HG03460 (cell line): ENCODE data around the gene PYCR2.
"Not testable (repeated sequence)": the region's sequence is repeated elsewhere in the genome, so short reads cannot be mapped to it uniquely, and the experiment has no call there.

Experiments used
- ATAC-seq: cut with Tn5 transposase; IDR thresholded peaks from one replicate; pipeline ENCODE4 v1.9.1; 2021; ENCODE audit not compliant: unreplicated experiment

The PYCR2 gene

GRCh38 chr1:225943582-225943981, 19.5 kb upstream of the PYCR2 start:
- ATAC-seq, result no peak

DNA sequence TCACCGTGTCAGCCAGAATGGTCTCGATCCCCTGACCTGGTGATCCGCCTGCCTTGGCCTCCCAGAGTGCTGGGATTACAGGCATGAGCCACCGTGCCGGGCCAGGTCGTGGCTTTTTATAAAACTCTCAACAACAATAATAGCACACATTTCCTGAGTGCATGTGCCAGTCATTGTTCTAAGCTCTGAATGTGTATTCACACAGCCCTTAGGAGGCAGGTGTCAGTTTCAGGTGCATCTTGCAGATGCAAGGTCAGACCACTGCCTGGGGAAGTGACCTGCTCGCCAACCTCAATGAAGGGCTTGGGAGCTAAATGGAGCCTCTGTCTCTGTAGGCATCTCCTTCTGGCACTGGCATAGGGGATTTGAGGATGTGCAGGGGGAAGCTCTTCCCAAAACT, 18.5 kb upstream of the PYCR2 start:
- peak; percentile 67 for ATAC-seq

DNA sequence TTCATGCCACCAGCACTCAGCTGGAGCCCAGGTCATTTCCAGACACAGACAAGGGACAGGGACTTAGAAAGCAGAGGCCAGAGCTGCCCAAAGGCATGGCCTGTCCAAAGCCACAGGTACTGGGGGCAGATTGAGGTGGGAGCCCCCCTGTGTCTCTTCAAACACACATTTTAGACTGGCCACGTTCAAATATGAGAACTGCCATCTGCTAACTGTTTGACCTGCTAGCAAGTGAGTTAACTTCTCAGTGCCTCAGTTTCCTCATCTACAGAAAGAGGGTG, 17.8 kb upstream of the PYCR2 start:
- no peak for ATAC-seq

DNA sequence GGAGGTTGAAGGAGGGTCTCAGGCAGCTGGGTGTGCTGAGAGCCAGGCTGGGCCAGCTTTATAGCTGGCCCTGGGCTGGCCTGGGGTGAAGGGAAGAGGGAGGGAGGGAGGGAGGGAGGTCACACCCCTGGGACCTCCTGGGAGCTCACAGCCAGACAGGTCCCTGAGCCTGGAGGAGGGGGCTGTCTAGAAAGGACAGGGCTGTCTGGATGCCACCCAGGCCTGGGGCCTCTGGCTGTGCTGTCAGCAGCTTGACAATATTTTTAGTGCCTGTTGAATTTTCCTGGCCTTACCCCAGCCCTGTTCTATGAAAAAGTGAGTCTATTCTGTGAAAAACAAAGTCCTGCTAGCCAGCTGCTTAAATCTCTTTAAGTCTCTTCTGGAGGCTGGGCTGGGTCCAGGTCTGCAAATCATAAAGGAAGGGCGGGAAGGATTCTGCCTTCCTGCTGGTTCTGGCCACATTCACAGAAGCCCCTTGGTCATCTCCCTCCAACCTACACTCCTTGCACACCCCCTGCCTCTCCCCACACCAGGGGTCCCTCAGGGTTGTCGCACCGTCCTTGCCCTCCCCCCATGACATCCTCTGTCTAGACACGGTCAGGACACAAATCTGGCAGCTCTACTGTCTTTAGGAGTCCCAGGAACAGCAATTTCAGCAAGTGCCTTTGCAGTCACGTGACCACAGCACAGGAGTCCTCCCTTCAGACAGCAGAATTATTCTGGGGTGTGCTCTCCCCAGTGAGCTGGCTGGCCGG, 17.3 kb upstream of the PYCR2 start, which contains the start of gene LEFTY2:
LEFTY2 (minus strand) TSS at position 34 of the 755 bp plus-strand sequence. CDS start 80 bp downstream, outside the sequence.
- no peak for ATAC-seq

DNA sequence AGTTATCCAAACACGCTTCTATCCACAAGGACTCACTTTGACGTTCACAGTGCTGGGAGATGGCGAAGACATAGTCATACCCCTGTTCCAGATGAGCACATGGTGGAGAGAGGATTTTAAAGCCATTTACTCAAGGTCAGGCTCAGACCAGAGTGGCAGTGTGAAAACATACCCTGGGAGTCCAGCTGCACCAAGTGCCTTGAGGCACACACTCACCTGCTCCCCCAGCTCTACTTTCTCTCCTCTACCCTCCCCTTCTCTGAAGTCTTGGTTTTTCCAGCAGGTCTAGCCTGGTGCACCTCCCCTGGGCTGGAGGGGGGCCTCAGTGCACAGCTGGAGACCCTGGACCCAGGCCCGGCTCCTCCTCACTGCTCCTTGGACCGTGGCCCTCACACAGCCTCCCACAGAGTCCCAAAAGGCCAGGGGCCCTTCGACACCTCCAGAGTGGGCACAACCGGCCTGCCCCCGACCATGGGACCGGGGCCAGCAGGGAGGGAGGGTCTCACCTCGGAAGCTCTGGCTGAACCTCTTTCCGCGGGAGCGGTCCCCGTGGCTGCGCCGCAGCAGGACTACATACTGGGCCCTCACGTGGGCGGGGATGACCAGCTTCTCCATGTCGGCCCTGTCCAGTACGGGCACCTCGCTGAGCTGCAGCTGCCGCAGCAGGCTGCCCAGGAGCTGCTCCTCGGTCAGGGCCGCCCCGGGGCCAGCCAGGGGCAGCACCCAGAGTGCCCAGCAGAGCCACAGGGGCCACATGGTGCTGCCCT, 16.5 kb upstream of the PYCR2 start:
- ATAC-seq, result no peak

- not testable (repeated sequence) for ATAC-seq
Measured at GRCh38 chr1:225939939-225940310, 15.9 kb upstream of the PYCR2 start.

DNA sequence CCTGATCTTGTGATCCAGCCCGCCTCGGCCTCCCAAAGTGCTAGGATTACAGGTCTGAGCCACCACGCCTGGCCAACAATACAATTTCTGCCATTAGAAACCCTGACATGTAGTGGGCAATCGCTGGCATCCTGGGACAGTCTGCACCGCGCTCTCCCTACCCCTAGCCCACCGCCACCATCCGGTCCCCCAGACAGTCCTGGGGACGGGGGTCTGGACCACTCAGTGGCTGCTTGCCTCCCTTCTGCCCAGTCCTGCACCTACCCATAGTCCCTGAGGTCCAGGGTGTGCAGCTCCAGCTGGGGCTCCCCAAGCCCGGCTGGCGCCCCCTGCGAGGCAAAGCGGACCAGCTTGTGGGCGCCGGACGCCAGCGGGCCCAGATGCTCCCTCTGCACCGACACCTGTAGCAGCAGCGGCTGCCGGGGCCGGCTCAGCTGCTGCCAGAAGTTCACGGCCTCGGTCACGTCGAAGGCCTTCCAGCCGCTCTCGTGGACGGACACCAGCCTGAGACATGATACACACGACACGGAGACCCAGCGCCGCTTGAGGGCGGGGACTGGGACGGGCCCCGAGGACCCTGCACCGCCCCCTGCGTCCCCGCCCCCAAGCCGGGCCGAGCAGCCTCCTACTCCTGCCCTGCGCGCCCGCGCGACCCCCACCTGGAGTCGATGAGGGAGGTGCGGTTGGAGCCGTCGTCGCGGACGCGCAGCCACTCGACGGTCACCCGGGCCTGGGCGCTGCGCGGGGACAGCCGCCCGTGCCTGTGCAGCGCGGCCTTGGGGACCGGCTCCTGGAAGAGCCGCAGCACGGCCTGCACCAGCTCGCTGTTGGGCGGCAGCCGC, 15.3 kb upstream of the PYCR2 start:
- ATAC-seq, result not testable (repeated sequence)

GRCh38 chr1:225937048-225937968, 13.3 kb upstream of the PYCR2 start:
- no peak for ATAC-seq

- ATAC-seq, result no peak
Measured at GRCh38 chr1:225936523-225936922, 12.5 kb upstream of the PYCR2 start.

DNA sequence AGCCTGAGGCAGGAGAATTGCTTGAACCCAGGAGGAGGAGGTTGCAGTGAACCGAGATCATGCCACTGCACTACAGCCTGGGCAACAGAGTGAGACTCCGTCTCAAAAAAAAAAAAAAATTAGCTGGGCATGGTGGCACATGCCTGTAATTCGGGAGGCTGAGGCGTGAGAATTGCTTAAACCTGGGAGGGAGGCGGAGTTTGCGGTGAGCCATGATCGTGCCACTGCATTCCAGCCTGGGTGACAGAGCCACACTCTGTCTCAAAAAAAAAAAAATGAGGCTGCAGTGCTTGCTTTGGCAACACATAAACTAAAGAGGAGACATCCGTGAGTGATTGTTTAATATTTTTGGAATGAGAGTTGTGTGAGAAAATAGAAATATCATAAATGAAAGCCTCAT, 12.0 kb upstream of the PYCR2 start:
- not testable (repeated sequence) for ATAC-seq

DNA sequence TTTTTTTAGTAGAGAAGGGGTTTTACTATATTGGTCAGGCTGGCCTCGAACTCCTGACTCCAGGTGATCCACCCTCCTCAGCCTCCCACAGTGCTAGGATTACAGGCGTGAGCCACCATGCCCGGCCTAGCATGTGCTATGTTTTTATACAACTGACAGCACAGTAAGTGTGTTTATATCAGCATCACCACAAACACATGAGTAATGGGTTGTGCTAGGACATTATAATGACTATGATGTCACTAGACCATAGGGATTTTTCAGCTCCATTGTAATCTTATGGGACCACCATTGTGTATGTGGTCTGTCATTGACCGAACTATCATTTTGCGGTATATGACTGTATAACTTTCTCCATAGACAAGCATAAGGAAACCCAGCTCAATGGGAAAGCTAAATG, 10.7 kb upstream of the PYCR2 start:
- no peak for ATAC-seq

DNA sequence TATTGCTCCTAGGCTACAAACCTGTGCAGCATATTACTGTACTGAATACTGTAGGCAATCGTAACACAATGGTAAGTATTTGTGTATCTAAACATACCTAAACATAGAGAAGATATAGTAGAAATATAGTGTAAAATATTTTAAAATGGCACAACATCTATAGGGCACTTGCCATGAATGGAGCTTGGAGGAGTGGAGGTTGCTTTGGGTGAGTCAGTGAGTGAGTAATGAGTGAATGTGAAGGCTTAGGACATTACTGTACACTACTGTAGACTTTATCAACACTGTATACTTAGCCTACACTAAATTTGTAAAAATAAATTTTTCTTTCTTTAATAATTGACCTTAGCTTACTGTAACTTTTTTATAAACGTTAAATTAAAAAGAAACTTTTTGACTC, 9.0 kb upstream of the PYCR2 start:
- ATAC-seq, result no peak

GRCh38 chr1:225931270-225932136, 7.5 kb upstream of the PYCR2 start:
- no peak for ATAC-seq

GRCh38 chr1:225930566-225930965, 6.5 kb upstream of the PYCR2 start:
- no peak for ATAC-seq

DNA sequence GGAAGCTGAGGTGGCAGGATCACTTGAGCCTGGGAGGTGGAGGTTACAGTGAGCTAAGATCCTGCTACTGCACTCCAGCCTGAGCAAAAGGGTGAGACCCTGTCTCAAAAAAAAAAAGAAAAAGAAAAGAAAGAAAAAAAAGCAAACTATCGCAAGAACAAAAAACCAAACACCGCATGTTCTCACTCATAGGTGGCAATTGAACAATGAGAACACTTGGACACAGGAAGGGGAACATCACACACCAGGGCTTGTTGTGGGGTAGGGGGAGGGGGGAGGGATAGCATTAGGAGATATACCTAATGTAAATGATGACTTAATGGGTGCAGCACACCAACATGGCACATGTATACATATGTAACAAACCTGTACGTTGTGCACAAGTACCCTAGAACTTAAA, 5.4 kb upstream of the PYCR2 start:
- not testable (repeated sequence) for ATAC-seq

- ATAC-seq, result no peak
Measured at GRCh38 chr1:225928186-225929175, 4.4 kb upstream of the PYCR2 start.

- ATAC-seq, result no peak
Measured at GRCh38 chr1:225926551-225927113, 2.6 kb upstream of the PYCR2 start.

DNA sequence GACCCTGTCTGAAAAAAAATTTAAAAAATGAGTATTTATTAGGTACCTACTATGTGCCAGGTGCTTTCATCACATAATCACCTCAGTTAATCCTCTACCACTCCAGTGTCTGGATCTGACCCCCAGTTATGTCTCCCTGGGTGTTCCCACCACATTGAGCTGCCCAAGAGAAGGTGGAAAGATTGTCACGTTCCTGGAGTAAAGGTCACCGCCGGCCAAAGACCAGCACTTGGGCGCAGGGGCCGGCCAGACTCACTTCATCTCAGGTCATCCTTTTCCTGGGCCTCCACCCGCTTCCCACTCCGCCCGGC, 714 bp downstream of the PYCR2 start:
- ATAC-seq, result no peak
